CD8-positive, alpha-beta memory T cell (primary cell): ENCODE measurements around the gene AMBP. TPM values are rescaled to one million over a fixed set of nuclear protein-coding genes. Genes with fewer than 3 reads are reported as not detected.
A peak's percentile ranks its signal among the peaks of the same experiment; 100 is the strongest.

Experiments used
- CTCF ChIA-PET: fragments of 350-600 bp; sonication (Branson Sonifier 250); formaldehyde crosslinking; loops from one replicate; lab custom pipeline; 2021; ENCODE audit warnings: antibody characterized with exemption; lab: Charles Lee
- POLR2A ChIA-PET: fragments of 350-600 bp; sonication (Branson Sonifier 250); formaldehyde crosslinking; loops from one replicate; lab custom pipeline; 2021; ENCODE audit warnings: antibody characterized with exemption; lab: Charles Lee
- DNase-seq, 5 donors: peaks; one replicate each; pipeline versions ENCODE4 v3.0.0 to v3.0.0-alpha.2; 2020 to 2022; ENCODE audit warnings: mixed read lengths in 1 of 5
- H3K27ac ChIP-seq: one replicate; pipeline ENCODE4 v1.7.0; 2013; ENCODE audit warnings: low read depth, mild to moderate bottlenecking, low read length, moderate library complexity
- H3K27me3 ChIP-seq: 2 replicates; pipeline ENCODE4 v1.7.0; 2013; ENCODE audit warnings: low read length, mild to moderate bottlenecking; ENCODE audit not compliant: insufficient read depth, poor library complexity, severe bottlenecking
- H3K36me3 ChIP-seq: 2 replicates; pipeline ENCODE4 v1.7.0; 2013; ENCODE audit warnings: mild to moderate bottlenecking, low read length, moderate library complexity; ENCODE audit not compliant: insufficient read depth
- H3K4me1 ChIP-seq: 2 replicates; pipeline ENCODE4 v1.7.0; 2013; ENCODE audit warnings: mild to moderate bottlenecking, low read length, moderate library complexity; ENCODE audit not compliant: insufficient read depth
- H3K4me3 ChIP-seq: 2 replicates; pipeline ENCODE4 v1.7.0; 2013; ENCODE audit warnings: mild to moderate bottlenecking, low read length
- H3K9me3 ChIP-seq: 2 replicates; pipeline ENCODE4 v1.7.0; 2013; ENCODE audit warnings: mild to moderate bottlenecking, low read length
- H3K27ac Mint-ChIP-seq, 8 donors: one replicate each; pipeline ENCODE4 v1.8.0; 2020 to 2021; ENCODE audit warnings: mixed read lengths in 8 of 8, mild to moderate bottlenecking in 6 of 8, inconsistent platforms in 3 of 8, moderate library complexity in 3 of 8
- H3K27me3 Mint-ChIP-seq, 2 donors: one replicate each; pipeline ENCODE4 v1.8.0; 2020 to 2021; ENCODE audit warnings: mixed read lengths in 2 of 2, mild to moderate bottlenecking in 1 of 2, moderate library complexity in 1 of 2
- H3K36me3 Mint-ChIP-seq, 3 donors: one replicate each; pipeline ENCODE4 v1.8.0; 2020 to 2021; ENCODE audit warnings: mixed read lengths in 3 of 3, inconsistent platforms in 1 of 3, mild to moderate bottlenecking in 1 of 3
- H3K4me1 Mint-ChIP-seq, 3 donors: one replicate each; pipeline ENCODE4 v1.8.0; 2020 to 2021; ENCODE audit warnings: mixed read lengths in 3 of 3, inconsistent platforms in 1 of 3, mild to moderate bottlenecking in 1 of 3
- H3K4me3 Mint-ChIP-seq, 7 donors: one replicate each; pipeline ENCODE4 v1.8.0; 2020 to 2021; ENCODE audit warnings: mixed read lengths in 7 of 7, mild to moderate bottlenecking in 6 of 7, moderate library complexity in 4 of 7, inconsistent platforms in 2 of 7
- H3K9me3 Mint-ChIP-seq, 5 donors: one replicate each; pipeline ENCODE4 v1.8.0; 2020 to 2022; ENCODE audit warnings: mixed read lengths in 5 of 5, mild to moderate bottlenecking in 3 of 5, moderate library complexity in 2 of 5, inconsistent platforms in 1 of 5
- polyA plus RNA-seq: library from polyadenylated mRNA; unstranded; fragments of 300-500 nt; fragmentation: Illumina TruSeq; gene quantifications from one replicate; pipeline ENCODE4 v1.2.3, GENCODE V29; 2021
- total RNA-seq, 2 experiments: library from RNA; stranded (reverse); gene quantifications; one replicate each; pipeline ENCODE4 v1.2.3, GENCODE V29; 2021

AMBP gene
- total and polyA plus RNA-seq, 3 experiments from 2014 or later: not detected

DNA sequence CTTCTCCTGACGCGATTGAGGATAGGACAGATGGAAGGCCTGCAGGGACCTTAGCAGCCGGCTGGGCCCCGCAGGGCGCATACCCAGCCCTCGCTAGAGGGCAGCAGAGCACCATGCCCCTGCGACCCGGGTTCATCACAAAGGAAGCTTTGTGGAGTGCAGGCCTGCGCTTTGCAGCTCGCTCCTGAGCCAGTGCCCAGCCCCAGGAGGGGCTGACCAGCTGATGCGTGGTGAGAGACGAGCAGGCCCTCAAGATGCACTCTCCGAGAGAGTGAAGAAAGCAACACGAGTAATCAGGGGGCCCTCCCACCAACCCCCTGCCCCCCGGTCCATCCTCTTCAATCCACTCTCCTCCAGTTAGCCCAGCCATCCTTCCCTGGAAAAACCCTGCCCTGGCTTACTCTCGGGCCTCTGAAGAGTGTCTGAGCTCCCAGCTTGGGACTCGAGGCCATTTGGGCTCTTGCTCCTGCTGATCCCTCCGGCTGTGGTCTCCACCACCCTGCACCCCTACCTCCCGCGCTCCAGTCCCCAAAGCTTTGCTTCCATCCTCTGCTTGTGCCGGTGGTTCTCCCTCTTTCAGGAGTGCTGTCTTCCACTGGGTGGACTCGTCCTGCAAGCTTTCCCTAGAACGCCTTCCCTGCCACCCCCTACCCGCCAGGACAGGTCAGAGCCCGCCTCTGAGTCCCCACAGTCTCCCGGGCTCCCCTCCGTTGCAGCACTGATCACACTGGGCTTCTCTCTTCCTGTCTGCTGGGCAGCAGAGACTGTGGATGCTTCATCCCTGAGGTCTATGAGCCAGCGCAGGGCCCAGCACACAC, 30.1 kb upstream of the AMBP start:
- no peak overlapping the region for H3K27ac Mint-ChIP-seq
- H3K4me3 Mint-ChIP-seq: no peak overlapping the region
- peaks cover 0 to 1% (median 0%) of the 10 kb centered on the region in 5 donors for H3K9me3 Mint-ChIP-seq
- peak in 2 of 5 donors; percentile 7 to 19 for DNase-seq
- Histone ChIP-seq H3K9me3 (no peaks in the 10 kb centered on the region), H3K36me3 (no peaks in the 10 kb centered on the region), H3K27ac (no peak overlapping the region), H3K27me3 (no peaks in the 10 kb centered on the region), H3K4me1 (no peaks in the 10 kb centered on the region), H3K4me3 (no peak overlapping the region)
- ChIA-PET POLR2A (no interaction called here), CTCF (interaction anchor here (0.5 to 1.7 kb wide), 6 partner anchors 9 to 186 kb away, joined by 3 to 6 read pairs (median 4); partner anchors contain the start of gene KIF12)
- no peaks in the 10 kb centered on the region for H3K4me1 Mint-ChIP-seq
- no peaks in the 10 kb centered on the region for H3K36me3 Mint-ChIP-seq
- H3K27me3 Mint-ChIP-seq: peaks cover 9 to 21% of the 10 kb centered on the region in 2 donors

- CTCF ChIA-PET: interaction anchor here (1.1 to 1.7 kb wide), 4 partner anchors 8 to 20 kb away, joined by 3 to 6 read pairs (median 4); partner anchors contain the start of gene KIF12
- Histone ChIP-seq H3K4me3 (no peak overlapping the region), H3K4me1 (no peaks in the 10 kb centered on the region), H3K36me3 (no peaks in the 10 kb centered on the region), H3K9me3 (no peaks in the 10 kb centered on the region), H3K27ac (no peak overlapping the region), H3K27me3 (no peaks in the 10 kb centered on the region)
- Mint-ChIP-seq H3K4me1 (no peaks in the 10 kb centered on the region), H3K27me3 (peaks cover 5 to 19% of the 10 kb centered on the region in 2 donors), H3K9me3 (peaks cover 0 to 3% (median 1%) of the 10 kb centered on the region in 5 donors), H3K4me3 (no peak overlapping the region), H3K27ac (no peak overlapping the region), H3K36me3 (no peaks in the 10 kb centered on the region)
- POLR2A ChIA-PET: no interaction called here
- DNase-seq: no peak
Observed at GRCh38 chr9:114107286-114108001, 29.3 kb upstream of the AMBP start.

GRCh38 chr9:114105236-114105635, 27.1 kb upstream of the AMBP start:
- H3K9me3 ChIP-seq: no peaks in the 10 kb centered on the region
- no peak overlapping the region for H3K4me3 ChIP-seq
- H3K4me1 ChIP-seq: no peaks in the 10 kb centered on the region
- Mint-ChIP-seq H3K27ac (no peak overlapping the region), H3K36me3 (peaks cover 0 to 3% (median 0%) of the 10 kb centered on the region in 3 donors), H3K4me1 (no peaks in the 10 kb centered on the region), H3K27me3 (peaks cover 4 to 22% of the 10 kb centered on the region in 2 donors), H3K4me3 (no peak overlapping the region), H3K9me3 (peaks cover 1 to 9% (median 6%) of the 10 kb centered on the region in 5 donors)
- H3K27me3 ChIP-seq: no peaks in the 10 kb centered on the region
- no peak overlapping the region for H3K27ac ChIP-seq
- no peaks in the 10 kb centered on the region for H3K36me3 ChIP-seq
- ChIA-PET POLR2A (no interaction called here), CTCF (interaction anchor here (1.7 kb wide), 1 partner anchor 185 kb away, joined by 3 read pairs; no protein-coding TSS in a partner anchor)
- DNase-seq: no peak

DNA sequence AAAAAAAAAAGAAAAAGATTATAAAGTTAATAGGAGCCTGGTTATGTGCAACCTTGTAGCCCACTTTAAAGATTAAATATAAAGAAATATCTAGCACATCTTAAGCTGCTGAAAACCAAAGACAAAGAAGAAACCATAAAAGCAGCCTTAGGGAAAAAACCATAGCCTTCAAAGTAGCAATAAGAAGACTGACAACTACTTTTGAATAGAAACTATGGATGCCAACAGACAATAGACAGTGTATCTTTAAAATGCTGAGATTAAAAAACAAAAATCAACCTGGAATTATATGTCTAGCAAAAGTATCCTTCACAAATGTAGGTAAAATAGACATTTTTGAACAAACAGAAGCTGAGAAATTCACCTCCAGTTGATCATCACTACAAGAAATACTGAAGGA, 24.4 kb upstream of the AMBP start:
- no peak overlapping the region for H3K4me3 ChIP-seq
- H3K9me3 Mint-ChIP-seq: peaks cover 0 to 9% (median 6%) of the 10 kb centered on the region in 5 donors
- H3K27me3 ChIP-seq: peaks cover under 1% of the 10 kb centered on the region
- peaks cover 0 to 3% (median 0%) of the 10 kb centered on the region in 3 donors for H3K36me3 Mint-ChIP-seq
- H3K4me1 ChIP-seq: no peaks in the 10 kb centered on the region
- H3K9me3 ChIP-seq: no peaks in the 10 kb centered on the region
- peaks cover 3 to 7% (median 4%) of the 10 kb centered on the region in 3 donors for H3K4me1 Mint-ChIP-seq
- H3K36me3 ChIP-seq: no peaks in the 10 kb centered on the region
- no peak for DNase-seq
- no peak overlapping the region for H3K27ac ChIP-seq
- POLR2A ChIA-PET: no interaction called here
- peaks cover 14 to 36% of the 10 kb centered on the region in 2 donors for H3K27me3 Mint-ChIP-seq
- H3K27ac Mint-ChIP-seq: no peak overlapping the region
- H3K4me3 Mint-ChIP-seq: no peak overlapping the region
- CTCF ChIA-PET: no interaction called here

DNA sequence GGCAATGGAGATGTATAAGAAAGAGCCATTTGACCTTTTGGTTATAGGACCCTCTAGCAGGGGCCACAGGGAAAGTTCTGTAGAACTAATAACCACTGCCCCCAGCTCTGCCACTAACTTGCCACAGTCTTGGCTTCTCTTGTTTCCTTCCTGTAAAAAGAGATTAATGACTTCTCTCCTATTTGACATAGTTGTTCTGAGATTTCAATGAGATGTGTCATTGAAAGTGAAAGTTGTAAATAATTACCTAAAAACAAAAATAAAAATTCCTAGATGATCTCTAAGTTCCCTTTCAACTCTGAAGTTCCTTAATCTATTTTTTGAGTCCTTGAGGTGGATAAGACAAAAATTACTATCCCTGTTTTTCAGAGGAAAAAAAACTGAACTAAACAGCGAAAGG, 22.4 kb upstream of the AMBP start:
- H3K27ac ChIP-seq: no peak overlapping the region
- H3K27me3 ChIP-seq: peaks cover 9% of the 10 kb centered on the region
- no peak for DNase-seq
- peaks cover 0 to 3% (median 0%) of the 10 kb centered on the region in 3 donors for H3K36me3 Mint-ChIP-seq
- no peak overlapping the region for H3K4me3 ChIP-seq
- ChIA-PET POLR2A (no interaction called here), CTCF (interaction anchor here (0.6 kb wide), 1 partner anchor 160 kb away, joined by 3 read pairs; no protein-coding TSS in a partner anchor)
- no peak overlapping the region for H3K4me3 Mint-ChIP-seq
- H3K4me1 ChIP-seq: no peaks in the 10 kb centered on the region
- H3K4me1 Mint-ChIP-seq: peaks cover 8 to 18% (median 14%) of the 10 kb centered on the region in 3 donors
- peaks cover 23 to 56% of the 10 kb centered on the region in 2 donors for H3K27me3 Mint-ChIP-seq
- peaks cover 0 to 9% (median 6%) of the 10 kb centered on the region in 5 donors for H3K9me3 Mint-ChIP-seq
- no peak overlapping the region for H3K27ac Mint-ChIP-seq
- no peaks in the 10 kb centered on the region for H3K9me3 ChIP-seq
- no peaks in the 10 kb centered on the region for H3K36me3 ChIP-seq

DNA sequence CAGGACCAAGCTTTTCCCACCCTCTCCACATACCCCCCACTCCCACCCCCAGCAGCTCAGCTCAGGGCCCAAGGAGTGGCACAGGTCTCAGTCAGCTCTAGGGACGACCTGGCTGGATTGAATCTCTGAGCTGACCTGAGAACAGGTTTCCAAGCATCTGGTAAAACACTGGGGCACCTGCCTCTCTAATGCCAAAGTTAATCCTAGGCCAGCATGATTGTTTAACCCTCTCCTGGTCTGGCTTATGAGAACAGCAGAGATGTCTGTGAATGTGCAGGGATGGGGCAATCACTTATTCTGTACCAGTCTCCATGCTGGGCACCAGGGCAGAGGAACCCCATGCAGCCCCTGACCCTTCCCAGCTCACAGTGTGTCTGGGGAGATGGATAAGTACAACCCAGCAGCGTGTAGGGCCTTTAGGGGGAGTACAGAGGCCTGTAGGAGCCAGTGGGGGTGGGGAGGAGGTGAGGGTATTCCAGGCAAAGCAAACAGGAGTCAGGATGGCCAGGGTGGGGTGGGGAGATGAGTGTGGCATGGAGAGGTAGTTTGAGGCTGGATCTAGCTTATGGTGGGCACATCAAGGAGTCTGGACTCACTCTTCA, 21.7 kb upstream of the AMBP start:
- DNase-seq: no peak
- H3K4me3 Mint-ChIP-seq: no peak overlapping the region
- Histone ChIP-seq H3K4me1 (no peaks in the 10 kb centered on the region), H3K36me3 (no peaks in the 10 kb centered on the region), H3K4me3 (no peak overlapping the region), H3K27ac (no peak overlapping the region), H3K27me3 (peaks cover 10% of the 10 kb centered on the region), H3K9me3 (no peaks in the 10 kb centered on the region)
- H3K36me3 Mint-ChIP-seq: peaks cover 0 to 3% (median 0%) of the 10 kb centered on the region in 3 donors
- CTCF ChIA-PET: interaction anchor here (0.6 to 1.2 kb wide), 3 partner anchors 9 to 161 kb away, joined by 3 to 6 read pairs (median 3); no protein-coding TSS in a partner anchor
- H3K9me3 Mint-ChIP-seq: peaks cover 0 to 9% (median 6%) of the 10 kb centered on the region in 5 donors
- peaks cover 8 to 18% (median 14%) of the 10 kb centered on the region in 3 donors for H3K4me1 Mint-ChIP-seq
- no peak overlapping the region for H3K27ac Mint-ChIP-seq
- POLR2A ChIA-PET: no interaction called here
- peaks cover 29 to 63% of the 10 kb centered on the region in 2 donors for H3K27me3 Mint-ChIP-seq

GRCh38 chr9:114098936-114099668, 21.0 kb upstream of the AMBP start, which contains the start of gene KIF12:
TSS of gene KIF12 (minus strand) at chr9:114099292. CDS start at chr9:114099276, 16 bp downstream.
- H3K4me1 ChIP-seq: no peaks in the 10 kb centered on the region

More at GRCh38 chr9:114098936-114099668, 21.0 kb upstream of the AMBP start, which contains the start of gene KIF12:
- Histone ChIP-seq H3K27me3 (peaks cover 13% of the 10 kb centered on the region), H3K27ac (no peak within 1 kb of the TSS), H3K4me3 (no peak within 1 kb of the TSS), H3K36me3 (no peaks in the 10 kb centered on the region), H3K9me3 (no peaks in the 10 kb centered on the region)
- Mint-ChIP-seq H3K27ac (peak within 1 kb of the TSS in 1 of 8 donors; percentile 83), H3K4me3 (peak within 1 kb of the TSS in 4 of 7 donors; percentile 27 to 53 (median 28)), H3K4me1 (peaks cover 8 to 18% (median 14%) of the 10 kb centered on the region in 3 donors), H3K9me3 (peaks cover 0 to 9% (median 6%) of the 10 kb centered on the region in 5 donors), H3K36me3 (peaks cover 0 to 3% (median 0%) of the 10 kb centered on the region in 3 donors), H3K27me3 (peaks cover 32 to 65% of the 10 kb centered on the region in 2 donors)
- no peak for DNase-seq
- ChIA-PET CTCF (interaction anchor here (0.8 to 1.2 kb wide), 2 partner anchors 9 to 11 kb away, joined by 3 to 6 read pairs; no protein-coding TSS in a partner anchor), POLR2A (no interaction called here)
